GM21367 (cell line): Measurements from ENCODE around the gene SURF4.

Experiments used
- ATAC-seq: cut with Tn5 transposase; IDR thresholded peaks from one replicate; pipeline ENCODE4 v1.9.1; 2021; ENCODE audit not compliant: unreplicated experiment

Gene SURF4

GRCh38 chr9:133375116-133375723, 640 bp downstream of the SURF4 start:
- ATAC-seq, result peak; percentile 4

DNA sequence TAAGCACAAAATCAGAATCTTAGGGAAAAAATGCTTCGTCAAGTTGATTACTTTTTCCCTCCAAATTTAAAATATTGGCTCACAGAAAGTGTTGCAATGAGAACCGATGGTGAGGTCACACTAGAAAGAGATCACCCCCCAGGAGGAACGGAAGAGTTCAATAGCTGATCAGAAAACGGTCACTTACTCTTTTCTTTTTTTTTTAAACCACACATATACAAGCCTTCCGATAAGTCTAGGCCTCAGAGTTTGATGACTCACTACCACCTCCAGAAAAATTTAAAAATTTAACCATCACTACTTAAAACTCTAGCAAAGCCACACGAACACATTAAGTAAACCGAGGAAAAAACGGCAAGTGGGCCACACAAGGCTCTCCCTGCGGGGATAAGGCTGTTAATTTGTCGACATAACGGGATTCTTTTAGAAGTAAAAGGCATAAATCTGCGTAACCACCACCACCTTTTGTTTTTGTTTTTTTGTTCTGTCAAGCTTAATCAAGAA, 1.2 kb downstream of the SURF4 start:
- no peak for ATAC-seq

- ATAC-seq, result no peak
Observed at GRCh38 chr9:133372144-133372543, 3.7 kb downstream of the SURF4 start.

DNA sequence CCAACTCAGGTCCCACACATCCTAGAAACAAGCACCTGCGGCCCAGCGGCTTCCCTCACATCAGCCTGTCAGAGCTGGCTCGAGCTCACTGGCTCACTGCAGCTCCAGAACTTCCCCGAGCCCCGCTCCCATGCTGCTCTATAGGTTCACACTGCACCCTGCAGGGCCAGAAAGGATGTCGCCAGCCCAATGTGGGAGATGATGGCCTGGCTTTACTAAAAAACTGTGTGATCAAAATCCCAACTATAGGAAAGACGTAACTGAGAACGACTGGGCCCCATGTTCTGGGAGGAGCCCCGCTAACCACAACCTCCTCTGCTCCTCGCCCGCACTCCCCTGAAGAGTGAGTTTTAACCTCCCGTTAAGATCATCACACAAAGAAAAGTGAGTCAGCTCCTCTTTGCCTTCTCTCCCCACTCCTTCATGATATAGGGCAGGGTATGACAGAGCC, 4.6 kb downstream of the SURF4 start:
- ATAC-seq, result no peak

- ATAC-seq, result no peak
Observed at GRCh38 chr9:133370685-133371084, 5.2 kb downstream of the SURF4 start.

GRCh38 chr9:133369933-133370332, 5.9 kb downstream of the SURF4 start:
- no peak for ATAC-seq

GRCh38 chr9:133369422-133369821, 6.4 kb downstream of the SURF4 start:
- ATAC-seq, result no peak

GRCh38 chr9:133368249-133368881, 7.5 kb downstream of the SURF4 start:
- ATAC-seq, result no peak

DNA sequence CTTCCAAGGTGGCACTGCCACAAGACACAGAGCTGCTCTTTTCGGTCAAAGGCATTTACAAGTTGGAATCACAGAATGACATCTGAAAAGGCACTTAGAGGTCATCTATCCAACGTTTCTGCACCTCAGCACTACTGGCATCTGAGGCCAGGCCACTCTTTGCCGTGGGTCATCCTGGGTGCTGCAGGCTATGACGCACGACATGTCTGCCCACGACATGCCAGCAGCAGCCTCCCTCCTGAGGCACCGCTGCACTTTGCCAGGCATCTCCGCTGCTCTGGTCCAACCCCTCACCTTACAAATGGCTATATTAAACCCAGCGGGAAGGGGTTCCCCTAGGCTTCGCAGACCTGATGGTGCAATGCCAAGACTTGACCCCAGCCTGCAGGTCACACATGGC, 8.1 kb downstream of the SURF4 start:
- no peak for ATAC-seq

GRCh38 chr9:133367221-133367620, 8.6 kb downstream of the SURF4 start:
- ATAC-seq, result no peak

GRCh38 chr9:133366435-133366834, 9.4 kb downstream of the SURF4 start:
- no peak for ATAC-seq

DNA sequence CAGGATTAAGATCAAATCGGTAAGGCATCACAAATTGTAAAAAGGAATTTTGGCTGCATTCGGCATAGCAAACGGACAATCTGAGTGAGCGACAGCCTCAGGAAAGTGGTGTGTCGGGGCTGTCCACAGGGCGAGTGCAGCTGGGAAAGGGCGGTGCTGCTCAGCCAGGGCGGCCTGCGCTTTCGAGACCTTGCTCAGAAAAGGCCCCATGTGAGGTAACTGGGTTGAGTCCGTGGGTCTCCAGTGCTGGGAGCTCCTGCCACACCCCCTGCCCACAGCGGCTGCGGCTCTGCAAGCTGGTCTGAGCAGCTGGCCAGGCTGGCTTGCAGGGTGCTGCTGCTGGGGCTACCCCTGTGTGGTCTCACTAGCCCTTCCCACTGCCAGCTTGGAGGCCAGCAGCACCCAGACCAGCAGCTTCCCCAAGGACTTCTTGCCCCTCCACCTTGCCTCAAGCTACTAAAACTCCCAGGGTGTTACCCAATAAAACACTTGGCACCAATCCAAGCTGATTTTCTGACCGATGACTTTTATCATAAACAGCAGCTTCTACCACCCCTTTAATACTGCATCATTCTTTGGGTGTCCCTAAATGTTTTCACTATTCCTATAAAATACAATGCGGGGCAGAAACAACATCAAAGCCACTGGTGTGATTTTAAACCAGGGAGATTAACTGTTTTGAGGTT, 13.4 kb downstream of the SURF4 start:
- ATAC-seq, result no peak

GRCh38 chr9:133361507-133362092, 14.3 kb downstream of the SURF4 start:
- ATAC-seq, result no peak

DNA sequence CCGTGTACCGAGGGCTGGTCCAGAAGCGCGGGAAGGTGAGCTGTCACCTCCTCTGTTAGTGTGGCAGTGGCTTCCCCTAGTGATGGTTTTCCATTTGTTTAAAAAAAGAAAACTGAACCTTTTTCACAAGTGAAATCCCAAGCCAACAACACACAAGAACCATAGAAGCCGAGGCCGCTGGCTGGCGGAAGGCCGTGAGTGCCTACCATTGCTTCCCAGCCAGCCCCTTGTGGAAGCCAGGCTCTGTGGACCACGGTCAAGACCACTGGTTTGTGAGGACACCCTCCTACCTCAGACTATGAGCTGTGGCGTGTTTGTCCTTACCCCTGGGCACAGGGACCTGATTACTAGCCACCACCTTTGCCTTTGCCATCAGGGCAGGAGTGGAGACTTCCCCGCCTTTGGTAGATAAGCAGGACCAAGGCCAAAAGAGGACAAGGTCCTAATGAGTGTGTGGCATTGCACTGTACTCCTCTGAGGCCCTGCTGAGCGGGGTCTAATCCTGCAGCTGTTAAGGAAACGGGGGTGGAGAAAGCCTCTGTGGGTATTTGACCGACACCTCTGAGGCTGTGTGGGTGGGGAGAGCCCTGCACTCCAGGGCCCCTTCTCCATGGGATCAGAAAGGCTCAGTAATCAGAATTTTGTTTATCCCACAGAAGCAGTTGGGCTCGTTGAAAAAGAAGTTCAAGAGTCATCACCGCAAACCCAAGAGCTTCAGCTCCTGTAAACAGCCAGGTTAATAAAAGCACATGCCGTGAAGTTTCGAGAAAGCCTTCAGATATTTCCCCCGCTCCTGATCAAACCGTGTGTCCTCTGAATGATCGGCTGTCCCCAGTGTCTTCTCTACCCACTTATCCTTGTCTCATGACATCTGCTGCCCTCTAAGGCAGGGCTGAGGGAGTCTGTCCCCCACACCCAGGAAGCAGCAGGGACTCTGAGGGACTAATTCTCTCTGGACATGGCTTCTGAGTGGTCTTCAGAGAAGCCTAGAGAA, 15.2 kb downstream of the SURF4 start:
- no peak for ATAC-seq

DNA sequence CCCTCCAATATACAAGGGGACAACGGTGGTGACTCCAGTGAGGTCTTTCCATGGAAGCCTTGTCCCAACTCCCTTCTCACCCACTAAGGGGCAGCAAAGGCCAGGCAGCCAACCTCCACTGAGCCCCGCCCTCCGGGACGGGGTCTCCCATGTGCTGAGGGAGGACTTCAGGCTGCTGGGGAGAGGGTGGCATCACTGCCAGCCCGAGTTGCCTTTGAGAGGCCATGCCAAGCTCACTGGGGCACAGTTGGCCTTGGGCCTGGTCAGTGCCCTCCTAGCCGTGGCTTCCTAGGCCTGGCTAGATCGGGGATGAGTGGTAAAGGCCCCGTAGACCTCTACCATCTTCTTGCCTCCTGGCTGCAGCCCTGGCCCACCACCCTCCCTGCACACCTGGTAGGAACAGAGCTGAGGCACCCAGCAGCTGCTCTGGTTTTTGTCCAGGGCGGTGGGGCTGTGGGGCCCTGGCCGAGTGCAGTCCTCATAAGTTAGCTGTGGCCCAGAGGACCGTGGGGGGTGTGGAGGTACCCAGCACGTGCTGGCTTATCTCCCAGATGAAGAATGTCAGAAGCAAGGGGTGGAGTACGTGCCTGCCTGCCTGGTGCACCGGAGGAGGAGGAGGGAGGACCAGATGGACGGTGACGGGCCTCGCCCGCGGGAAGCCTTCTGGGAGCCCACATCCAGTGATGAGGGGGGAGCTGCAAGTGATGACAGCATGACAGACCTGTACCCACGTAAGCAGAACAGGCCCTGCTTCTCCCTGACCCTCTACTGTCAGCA, 16.3 kb downstream of the SURF4 start:
- no peak for ATAC-seq

DNA sequence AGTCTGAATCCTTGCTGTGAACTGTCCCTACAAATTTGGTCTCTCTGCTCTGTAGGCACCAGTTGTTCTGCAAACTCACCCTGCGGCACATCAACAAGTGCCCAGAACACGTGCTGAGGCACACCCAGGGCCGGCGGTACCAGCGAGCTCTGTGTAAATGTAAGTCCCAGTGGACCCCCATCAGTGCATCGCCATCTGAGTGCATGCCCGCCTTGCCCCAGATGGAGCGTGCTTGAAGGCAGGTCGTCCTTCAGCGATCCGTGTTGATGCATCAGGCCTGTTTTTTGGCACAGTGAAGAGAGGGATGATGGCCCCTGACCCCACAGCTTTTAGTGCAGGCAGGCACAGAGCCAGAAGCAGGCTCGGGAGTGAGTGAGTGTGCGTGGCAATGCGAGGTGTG, 18.2 kb downstream of the SURF4 start:
- no peak for ATAC-seq

GRCh38 chr9:133356391-133357091, 19.3 kb downstream of the SURF4 start, which contains the start of the genes SURF1 and SURF2:
Gene SURF1, minus strand, starts transcription at chr9:133356487. Its CDS starts 34 bp downstream, at chr9:133356453.
Gene SURF2, plus strand, starts transcription at chr9:133356550. Its CDS starts 43 bp downstream, at chr9:133356593.
- peak; percentile 57 for ATAC-seq

GRCh38 chr9:133355881-133356357, 19.9 kb downstream of the SURF4 start:
- no peak for ATAC-seq

DNA sequence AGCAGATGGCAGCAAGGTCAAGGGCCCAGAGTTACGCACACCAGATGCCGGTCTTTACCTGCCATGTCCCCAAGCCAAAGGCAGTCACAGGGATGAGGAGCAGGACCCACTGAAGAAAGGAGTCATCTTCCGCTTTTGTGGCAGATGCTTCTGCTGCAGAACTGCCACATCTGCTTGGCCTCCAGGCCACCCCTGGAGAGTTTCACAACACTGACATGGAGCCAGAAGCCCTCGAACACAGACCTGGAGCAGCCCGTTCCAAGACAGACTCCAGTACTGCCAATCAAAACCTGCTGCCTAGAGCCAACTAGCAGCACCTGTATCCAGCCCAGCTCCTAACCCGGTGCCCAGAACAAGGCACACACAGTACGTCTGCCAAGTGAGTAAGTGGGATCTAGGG, 21.1 kb downstream of the SURF4 start:
- ATAC-seq, result no peak
